Hindlimb muscle (tissue), 1 donor: ENCODE results near the gene NUP62. TPM values are rescaled to one million over a fixed set of nuclear protein-coding genes. Genes with fewer than 3 reads are reported as not detected.
"Not testable (repeated sequence)": the region's sequence is repeated elsewhere in the genome, so short reads cannot be mapped to it uniquely, and the experiment has no call there.

Experiments used
- DNase-seq: peaks from one replicate; pipeline ENCODE4 v3.0.0-alpha.2; 2013
- polyA plus RNA-seq: library from polyadenylated mRNA; unstranded; fragments of 120-200 nt; gene quantifications from one replicate; pipeline ENCODE4 v1.2.1, GENCODE V29; 2013; ENCODE audit not compliant: insufficient read length

Gene NUP62, protein sequence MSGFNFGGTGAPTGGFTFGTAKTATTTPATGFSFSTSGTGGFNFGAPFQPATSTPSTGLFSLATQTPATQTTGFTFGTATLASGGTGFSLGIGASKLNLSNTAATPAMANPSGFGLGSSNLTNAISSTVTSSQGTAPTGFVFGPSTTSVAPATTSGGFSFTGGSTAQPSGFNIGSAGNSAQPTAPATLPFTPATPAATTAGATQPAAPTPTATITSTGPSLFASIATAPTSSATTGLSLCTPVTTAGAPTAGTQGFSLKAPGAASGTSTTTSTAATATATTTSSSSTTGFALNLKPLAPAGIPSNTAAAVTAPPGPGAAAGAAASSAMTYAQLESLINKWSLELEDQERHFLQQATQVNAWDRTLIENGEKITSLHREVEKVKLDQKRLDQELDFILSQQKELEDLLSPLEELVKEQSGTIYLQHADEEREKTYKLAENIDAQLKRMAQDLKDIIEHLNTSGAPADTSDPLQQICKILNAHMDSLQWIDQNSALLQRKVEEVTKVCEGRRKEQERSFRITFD
- polyA plus RNA-seq = 64.1 TPM

DNA sequence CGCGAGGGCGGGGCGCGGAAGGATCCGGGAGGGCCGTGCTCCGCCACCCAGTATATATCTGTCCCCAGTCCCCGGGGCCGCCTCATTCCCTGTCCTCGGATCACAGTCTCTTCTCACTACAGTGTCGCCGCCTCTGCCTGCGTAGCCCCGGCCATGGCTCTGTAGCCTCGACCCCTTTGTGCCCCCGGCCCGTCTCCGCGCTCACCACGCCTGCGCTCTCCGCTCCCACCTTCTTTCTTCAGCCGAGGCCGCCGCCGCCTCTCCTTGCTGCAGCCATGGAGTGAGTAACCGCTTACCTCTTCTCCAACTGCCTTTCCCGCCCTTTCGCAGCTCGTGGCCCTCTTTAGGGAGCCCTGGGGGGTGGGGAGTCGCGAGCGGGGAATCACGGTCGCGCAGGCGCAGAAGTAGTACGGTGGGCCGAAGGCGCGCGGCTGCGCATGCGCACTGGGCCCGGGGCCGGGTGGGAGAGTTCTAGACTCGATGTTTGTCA, at the start of gene NUP62, which contains the start of gene ATF5:
TSS of gene NUP62 (minus strand) at position 384 of the 490 bp plus-strand sequence. CDS start 19,697 bp downstream, outside the sequence.
TSS of gene ATF5 (plus strand) at position 85 of the 490 bp plus-strand sequence. CDS start 1,646 bp downstream, outside the sequence.
- DNase-seq = peak; percentile 94

DNA sequence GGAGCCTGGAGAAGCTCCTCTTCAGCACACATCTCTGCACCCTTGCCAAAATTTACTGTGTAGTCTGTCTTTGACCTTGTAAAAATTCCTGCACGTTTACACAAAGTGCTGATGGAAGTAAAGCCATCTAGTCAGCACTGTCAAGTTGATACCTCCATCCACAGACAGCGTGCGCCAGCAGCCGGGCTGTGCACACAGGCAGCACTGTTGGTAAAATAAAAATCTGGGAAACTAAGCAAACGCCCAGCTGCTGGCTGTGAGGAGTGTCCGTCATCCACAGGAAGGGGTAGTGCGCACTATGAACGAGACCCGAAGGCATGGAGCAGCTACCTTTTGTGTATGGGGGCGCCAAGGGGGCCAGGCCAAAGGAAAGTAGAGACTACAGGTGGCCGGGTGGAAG, 49.0 kb upstream of the NUP62 start:
- no peak for DNase-seq

DNA sequence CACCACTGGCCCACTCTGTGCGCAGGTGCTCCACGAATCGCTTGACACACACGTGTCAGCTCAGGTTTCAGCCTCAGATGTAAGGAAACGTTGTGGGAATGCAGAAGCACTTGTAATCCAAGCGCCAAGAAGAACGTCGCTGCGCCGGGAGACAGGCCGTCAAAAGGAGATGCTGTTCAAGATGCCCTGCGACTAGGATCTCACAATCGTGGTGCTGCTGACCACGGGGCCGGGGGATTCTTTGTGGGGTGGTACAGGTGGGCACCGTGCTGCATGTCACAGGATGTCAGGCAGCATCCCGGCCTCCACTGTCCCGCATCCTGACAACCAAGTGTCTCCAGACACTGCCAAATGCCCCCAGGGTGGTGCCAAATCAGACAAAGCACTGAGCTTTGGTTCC, 48.6 kb upstream of the NUP62 start:
- DNase-seq = no peak

DNA sequence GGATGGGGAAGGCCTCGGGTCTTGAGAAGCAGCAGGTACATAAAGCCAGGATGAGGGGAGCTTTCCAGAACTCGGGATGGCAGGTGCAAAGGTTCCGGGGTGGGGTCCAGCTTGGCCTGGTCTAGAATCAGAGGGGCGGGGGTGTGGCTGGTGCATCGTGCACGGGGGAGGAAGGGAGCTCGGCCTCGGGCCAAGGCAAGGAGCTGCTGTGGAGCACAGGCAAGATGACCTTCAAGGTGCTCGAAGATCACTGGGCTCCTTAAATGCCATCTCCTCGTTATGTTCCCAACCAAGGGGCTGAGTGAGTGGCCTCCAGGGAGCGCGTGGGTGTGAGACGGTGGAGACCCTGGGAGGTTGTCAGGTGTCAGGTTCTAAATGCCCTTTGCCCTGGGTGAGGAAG, 47.8 kb upstream of the NUP62 start:
- DNase-seq = no peak

DNA sequence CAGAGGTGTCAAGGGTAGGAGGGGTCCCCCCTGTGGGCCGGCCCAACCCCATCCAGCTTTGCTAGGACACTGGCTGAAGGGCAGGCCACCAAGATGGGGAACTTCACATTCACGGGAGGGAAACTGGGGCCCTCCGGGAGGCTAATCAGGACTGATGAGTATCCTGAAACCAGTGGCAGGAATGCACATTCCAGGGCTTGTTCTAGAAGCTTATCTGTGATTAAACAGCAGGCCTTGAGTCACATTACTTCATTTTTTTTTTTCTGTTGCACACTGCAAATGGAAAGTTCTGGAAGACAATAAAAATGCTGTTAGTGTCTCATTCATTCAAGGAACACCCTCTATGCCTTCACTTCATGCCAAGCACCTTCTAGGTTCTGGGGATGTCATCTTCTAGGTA, 47.2 kb upstream of the NUP62 start:
- no peak for DNase-seq

DNA sequence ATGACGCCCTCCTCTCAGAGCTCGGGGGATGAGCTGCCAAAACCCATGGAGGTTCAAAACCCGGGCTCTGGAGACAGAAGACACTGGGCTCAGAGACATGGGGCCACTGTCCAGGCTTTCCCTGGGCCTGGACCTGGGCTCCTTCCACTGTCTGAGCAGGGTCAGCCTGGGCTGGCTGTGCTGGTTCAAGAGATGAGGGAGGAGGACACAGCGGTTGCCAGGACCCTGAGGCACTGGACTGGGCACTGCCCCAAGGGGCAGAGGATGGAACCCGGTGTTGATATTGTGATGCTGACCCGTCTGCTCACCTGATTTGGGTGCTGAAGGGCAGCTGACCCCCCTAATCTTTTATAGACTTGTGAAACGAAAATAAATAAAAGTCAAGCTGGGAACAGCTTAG, 45.7 kb upstream of the NUP62 start:
- DNase-seq = no peak

DNA sequence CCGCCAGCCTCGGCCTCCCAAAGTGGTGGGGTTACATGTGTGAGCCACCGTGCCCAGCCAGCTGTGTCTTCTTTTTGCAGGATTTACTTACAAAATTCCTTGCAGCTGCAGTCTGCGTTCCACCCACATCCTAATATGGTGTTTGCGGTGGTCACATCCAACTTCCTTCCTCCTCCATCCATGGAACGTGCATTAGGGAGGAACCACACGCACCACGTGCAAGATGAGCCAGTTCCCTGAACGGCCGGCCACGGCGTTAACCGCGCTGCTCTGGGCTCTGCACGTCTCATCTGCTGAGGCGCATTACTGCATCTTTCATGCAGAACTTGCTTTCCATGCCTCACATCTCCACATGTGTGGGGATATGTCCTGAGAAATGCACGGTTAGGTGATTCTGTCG, 44.7 kb upstream of the NUP62 start:
- DNase-seq = no peak

DNA sequence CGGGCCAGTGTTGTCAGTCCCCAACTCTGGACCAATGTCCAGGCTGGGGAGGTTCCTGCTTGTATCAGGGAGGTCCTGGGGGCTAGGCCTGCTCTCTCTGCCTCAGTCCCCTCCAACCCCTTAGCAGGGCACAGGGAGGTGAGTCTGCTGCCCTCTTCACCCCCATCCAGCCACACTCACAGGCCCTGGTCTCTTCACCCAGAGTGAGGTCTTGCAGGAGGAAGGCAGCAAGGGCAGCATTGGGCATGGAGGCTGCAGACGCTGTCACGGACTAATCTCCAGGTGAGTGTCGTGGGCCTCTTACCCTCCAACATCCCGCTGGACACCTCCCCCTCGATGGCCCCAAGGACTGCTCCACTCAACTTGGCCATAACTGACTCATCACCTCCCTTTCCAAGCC, 43.5 kb upstream of the NUP62 start:
- DNase-seq = no peak

DNA sequence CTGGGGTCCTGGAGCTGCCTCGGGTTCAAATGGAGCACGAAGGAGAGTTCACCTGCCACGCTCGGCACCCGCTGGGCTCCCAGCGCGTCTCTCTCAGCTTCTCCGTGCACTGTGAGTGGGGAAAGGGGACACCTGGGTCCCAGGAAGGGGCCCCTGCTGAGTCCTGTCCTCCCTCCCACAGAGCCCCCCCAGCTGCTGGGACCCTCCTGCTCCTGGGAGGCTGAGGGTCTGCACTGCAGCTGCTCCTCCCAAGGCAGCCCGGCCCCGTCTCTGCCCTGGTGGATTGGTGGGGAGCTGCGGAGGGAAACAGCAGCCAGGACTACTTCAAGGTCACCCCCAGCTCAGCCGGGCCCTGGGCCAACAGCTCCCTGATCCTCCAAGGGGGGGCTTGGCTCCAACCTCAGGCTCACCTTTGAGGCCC, 42.7 kb upstream of the NUP62 start:
- no peak for DNase-seq

DNA sequence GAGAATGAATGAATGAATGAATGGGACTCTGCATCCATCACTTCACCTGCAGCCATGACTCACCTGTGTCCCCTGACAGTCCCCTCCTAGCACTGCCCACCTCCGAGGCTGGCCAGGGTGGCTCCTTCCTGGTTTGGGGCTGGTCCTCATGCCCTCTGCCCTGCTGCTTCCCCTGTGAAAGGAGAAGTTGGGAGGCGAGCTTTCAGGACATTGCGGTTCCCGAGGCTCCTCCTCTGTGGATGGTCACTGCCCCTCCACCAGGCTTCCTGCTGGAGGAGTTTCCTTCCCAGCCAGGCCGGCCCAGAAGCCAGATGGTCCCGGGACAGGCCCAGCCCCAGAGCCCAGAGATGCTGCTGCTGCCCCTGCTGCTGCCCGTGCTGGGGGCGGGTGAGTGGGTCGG, 40.1 kb upstream of the NUP62 start:
- not testable (repeated sequence) for DNase-seq

DNA sequence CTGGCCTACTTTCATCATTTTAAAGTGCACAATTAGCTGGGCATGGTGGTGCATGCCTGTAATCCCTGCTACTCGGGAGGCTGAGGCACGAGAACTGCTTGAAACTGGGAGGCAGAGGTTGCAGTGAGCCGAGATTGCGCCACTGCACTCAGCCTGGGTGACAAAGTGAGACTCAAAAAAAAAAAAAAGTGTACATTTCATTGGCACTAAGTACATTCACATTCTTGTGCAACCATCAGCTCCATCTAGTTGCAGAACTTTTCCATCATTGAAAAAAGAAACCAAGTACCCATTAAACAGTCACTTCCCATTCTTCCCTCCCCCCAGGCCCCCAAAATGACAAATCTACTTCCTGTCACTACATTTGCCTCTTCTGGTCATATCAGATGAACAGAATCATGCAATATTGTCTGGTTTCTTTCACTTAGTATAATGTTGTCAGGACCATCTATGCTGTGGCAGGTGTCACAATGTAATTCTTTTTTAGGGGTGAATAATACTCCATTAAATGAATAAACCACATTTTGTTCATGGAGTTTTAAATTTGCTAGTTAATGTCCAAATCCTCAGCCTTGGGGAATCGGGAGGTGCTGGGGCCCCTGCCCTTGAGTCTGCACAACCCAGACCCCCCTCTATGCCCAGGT, 39.1 kb upstream of the NUP62 start:
- no peak for DNase-seq

DNA sequence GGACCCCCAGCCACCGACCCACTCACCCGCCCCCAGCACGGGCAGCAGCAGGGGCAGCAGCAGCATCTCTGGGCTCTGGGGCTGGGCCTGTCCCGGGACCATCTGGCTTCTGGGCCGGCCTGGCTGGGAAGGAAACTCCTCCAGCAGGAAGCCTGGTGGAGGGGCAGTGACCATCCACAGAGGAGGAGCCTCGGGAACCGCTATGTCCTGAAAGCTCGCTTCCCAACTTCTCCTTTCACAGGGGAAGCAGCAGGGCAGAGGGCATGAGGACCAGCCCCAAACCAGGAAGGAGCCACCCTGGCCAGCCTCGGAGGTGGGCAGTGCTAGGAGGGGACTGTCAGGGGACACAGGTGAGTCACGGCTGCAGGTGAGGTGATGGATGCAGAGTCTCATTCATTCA, 31.7 kb upstream of the NUP62 start, which contains the start of gene SIGLEC11:
TSS of gene SIGLEC11 (minus strand) at position 193 of the 400 bp plus-strand sequence. CDS start at position 102, 91 bp downstream.
- DNase-seq = not testable (repeated sequence)

DNA sequence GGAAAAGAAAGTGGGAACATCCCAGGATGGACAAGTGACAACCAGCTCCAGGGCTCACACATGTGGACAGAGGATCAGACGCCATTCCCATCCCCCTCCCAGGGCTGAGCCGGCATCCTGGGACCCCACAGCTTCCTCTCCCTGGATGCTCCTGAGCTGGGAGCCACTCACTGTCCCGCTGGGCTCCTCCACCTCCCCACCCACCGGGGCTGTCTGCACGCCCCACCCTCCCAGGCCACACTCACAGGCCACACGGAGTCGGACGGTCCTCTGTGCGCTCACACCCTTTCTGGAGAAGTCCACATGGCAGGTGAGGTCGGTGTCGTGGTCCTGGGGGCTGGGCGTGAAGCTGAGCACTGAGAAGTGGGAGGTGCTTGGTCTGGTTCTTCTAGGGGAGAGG, 30.6 kb upstream of the NUP62 start:
- not testable (repeated sequence) for DNase-seq

DNA sequence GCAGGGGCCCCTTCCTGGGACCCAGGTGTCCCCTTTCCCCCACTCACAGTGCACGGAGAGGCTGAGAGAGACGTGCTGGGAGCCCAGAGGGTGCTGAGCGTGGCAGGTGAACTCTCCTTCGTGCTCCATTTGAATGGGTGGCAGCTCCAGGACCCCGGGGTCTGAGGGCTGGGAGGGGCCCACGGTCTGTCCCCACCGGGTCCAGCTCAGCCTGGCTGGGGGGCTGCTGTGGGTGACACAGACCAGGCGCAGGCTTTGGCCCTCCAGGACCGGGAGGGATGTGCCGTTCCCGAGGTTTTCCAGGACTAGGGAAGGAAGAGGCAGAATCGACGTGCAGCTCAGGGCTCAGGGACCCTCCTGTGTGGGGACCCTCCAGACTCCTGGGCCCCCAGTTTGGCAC, 29.3 kb upstream of the NUP62 start:
- DNase-seq = not testable (repeated sequence)

DNA sequence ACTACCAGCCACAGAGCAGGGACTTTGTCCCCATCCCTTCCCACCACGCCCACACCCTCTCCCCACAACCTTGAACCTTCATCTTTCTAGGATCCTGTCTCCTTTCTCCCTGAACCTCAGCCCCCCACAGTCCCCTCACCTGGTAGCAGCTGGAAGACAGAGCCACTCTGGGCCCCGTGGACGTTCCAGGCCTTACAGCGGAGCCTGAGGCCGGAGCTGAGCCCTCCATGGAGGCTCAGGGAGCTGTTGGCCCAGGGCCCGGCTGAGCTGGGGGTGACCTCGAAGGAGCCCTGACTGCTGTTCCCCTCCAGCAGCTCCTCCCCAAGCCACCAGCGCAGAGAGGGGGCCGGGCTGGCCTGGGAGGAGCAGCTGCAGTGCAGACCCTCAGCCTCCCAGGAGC, 28.8 kb upstream of the NUP62 start:
- DNase-seq = not testable (repeated sequence)

DNA sequence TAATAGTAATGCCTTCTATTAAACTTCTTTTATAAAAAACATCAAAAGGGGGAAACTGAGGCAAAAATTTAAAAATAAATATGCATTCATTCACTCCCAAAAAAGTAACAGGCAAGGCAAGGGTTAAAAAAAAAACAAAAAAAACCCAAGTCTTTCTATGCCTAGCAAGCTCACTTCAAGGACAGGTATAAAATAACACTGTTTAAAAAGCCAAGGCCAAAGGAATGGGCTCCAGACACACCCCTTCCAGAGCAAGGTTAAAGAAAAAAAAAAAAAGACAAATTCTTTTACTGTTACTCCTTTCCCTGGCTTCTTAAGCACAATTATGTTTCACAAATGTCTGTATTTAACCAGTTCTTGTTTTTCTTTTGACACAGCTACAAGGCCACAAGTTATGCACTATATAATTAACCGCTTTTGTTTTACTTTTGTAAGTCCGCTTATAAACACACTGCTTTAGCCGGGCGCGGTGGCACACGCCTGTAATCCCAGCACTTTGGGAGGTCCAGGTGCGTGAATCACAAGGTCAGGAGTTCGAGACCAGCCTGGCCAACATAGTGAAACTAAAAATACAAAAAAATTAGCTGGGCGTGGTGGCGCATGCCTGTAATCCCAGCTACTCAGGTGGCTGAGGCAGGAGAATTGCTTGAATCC, 28.1 kb upstream of the NUP62 start:
- no peak for DNase-seq

DNA sequence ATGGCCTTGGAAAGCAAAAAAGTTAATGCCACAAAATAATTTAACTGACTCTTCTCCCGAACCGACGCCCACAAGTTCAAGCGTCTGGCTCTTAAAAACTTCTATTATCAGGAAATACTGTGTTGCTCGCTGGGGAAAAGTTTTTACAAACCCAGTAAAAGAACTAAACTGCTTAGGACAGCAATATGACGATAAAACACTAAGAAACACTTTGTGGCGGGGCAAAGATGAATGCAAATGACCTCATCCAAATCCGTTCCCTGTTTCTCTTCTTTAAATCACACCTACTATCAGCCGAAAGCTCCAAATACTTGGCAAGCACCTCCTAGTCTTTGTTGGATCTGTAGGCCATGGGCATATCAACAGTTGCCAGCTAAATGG, 26.8 kb upstream of the NUP62 start:
- DNase-seq = no peak

DNA sequence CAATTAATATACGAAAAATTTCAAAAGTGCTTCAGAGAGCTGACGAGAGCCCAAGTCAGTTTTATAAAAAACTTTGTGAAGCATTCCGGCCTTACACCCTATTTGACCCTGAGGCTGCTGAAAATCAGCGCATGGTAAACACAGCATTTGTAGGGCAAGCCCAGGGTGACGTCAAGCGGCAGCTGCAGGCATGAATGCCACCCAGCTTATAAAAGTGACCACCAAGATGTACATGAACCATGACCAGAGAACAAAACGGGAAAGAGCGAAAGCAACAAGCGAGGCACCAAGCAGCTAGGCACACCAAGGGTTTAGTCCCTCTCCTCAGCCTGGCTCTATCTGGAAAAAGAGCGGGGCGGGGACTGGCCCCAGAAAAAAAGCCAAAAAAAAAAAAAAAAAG, 25.6 kb upstream of the NUP62 start:
- DNase-seq = peak; percentile 28

DNA sequence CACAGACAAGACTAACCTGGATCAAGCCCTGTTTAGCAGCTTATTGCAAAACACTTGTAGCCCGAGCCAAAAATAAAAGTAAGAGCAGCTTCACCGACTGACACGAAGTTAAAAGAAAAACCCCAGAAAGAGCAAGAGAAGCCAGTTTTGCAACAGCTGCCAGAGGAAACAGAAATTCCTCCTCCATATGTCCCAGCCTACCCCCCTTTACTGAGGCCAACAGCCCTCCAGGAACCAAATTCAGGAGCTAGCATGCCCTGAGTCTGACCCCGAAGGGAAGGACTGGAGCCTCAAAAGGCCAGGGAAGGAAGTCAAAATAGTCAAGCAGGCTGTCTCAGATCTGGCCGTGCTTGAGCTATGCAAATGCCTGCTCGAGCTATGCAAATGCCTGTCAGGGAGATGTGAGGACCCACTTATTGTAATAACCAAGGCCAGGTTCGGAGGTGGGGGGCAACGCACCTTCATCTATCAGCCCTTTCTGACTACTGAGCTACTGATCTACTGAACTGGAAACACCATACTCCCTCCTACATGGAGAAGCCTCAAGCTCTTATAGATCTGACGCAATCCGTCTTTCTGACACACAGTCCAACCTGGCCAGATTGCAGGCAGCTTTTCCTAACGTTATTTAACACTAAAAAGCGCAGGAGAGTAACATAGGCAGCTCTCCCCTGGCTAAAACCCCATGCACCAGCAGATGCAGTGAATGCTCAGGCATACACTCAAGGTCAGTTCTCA, 25.0 kb upstream of the NUP62 start:
- peak; percentile 36 for DNase-seq

DNA sequence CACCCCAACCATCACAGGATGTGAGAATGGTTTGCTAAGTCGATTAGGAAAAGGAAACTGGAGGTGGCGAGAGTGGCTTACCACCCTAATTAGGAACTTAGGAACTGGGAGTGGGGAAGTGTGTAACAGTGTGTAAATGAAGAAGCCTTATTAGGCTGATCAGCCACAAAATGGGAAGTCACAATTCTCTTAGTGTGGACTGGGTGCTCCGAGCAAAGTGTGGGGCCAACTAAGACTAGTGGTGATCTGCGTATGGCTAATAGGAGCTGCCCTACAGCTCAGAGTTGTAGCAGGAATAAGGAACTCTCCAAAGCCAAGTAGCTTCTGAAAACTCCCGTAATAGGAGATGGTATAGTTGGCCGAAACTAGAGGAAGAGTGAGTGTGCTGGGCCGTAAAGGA, 24.1 kb upstream of the NUP62 start:
- DNase-seq = no peak

DNA sequence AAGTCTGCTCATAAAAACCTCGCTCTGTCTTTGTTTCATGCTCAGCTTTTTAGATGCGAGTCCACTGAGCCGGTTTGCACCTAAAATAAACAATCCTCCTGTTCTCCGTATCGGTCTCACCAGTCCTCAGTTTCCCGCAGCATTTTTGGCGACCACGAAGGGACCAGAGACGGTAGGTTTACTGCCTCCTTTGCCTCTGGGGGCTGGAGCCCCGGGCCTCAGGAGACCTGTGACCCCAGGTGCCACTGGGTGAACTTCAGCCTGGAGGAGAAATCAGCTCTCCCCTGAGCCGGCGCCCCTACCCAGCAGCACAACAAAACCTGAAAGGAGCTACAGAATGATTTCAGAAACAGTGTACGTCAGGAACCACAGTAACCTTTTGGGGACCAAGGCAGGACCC, 23.6 kb upstream of the NUP62 start:
- no peak for DNase-seq

DNA sequence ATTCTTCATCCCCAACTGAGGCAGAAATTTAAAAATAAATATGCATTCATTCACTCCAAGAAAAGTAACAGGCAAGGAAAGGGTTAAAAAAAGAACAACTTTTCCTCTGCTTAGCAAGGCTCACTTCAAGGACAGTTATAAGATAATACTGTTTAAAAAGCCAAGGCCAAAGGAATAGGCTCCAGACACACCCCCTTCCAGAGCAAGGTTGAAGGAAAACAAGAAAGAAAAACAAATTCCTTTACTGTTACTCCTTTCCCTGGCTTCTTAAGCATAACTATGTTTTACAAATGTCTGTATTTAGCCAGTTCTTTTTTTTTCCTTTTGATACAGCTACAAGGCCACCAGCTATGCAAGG, 23.2 kb upstream of the NUP62 start:
- no peak for DNase-seq
